NCI-H526 (cell line): ENCODE measurements around the gene SLC35D3.
"Not testable (repeated sequence)": the region's sequence is repeated elsewhere in the genome, so short reads cannot be mapped to it uniquely, and the experiment has no call there.

ENCODE experiments used
- DNase-seq, 2 experiments: peaks; one replicate each; lab custom pipeline; 2025; lab: John Stamatoyannopoulos, UW

The SLC35D3 gene

GRCh38 chr6:136964398-136964797, 42.3 kb downstream of the SLC35D3 start:
- DNase-seq, result no peak

- peak; percentile 51 to 81 for DNase-seq
Measured at GRCh38 chr6:136967876-136968752, 46.0 kb downstream of the SLC35D3 start.

DNA sequence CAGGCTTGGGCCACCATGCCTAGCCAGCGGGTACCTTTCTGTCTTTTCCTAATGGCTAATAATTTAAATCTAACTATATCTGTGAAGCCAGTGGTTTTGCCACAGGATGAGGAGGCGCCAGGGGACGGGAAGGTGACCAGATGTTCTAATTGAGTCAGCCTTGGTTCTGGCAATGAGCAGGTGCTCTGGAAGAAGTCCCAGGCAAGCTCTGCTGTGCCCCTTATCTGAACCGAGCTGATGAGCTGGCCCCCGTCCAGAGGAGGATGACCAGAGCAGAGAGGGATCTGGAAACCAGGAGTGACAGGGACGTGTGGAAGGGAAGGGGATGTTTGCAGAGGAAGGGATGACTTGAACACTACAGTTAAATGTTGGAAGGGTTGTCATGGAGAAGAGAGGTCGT, 46.7 kb downstream of the SLC35D3 start:
- no peak for DNase-seq

- no peak for DNase-seq
Measured at GRCh38 chr6:136969433-136969832, 47.3 kb downstream of the SLC35D3 start.

- DNase-seq, result no peak
Measured at GRCh38 chr6:136969930-136970329, 47.8 kb downstream of the SLC35D3 start.

DNA sequence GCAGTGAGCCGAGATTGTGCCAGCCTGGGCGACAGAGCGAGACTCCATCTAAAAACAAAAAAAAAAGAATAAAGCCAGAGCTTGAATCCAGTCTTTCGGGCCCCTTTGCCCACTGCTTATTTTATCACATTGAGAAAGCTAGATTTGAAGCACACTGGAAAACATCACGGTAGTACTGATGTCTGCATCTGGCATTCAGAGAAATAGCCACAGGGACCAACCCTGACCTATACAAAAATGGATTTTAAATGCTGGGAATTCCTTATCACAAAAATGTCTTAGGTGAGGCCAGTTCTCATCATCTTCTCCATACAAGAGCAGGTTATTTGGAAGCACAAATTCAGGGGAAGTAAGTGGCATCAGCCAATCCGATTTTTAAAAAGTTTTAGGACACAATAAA, 49.5 kb downstream of the SLC35D3 start:
- DNase-seq, result no peak

GRCh38 chr6:136973781-136974180, 51.7 kb downstream of the SLC35D3 start:
- not testable (repeated sequence) for DNase-seq
